Stimulated activated CD8-positive, alpha-beta memory T cell treated with anti-CD3 and anti-CD28 coated beads, Interleukin-15, amount 100 ng/mL, for 24 hours (primary cell): ENCODE measurements around the gene THTPA.

Source experiments
- DNase-seq: peaks from one replicate; pipeline ENCODE4 v3.0.0-alpha.2; 2020; ENCODE audit warnings: low read depth

THTPA gene

GRCh38 chr14:23551266-23552028 lies 4.6 kb upstream of the THTPA start, which contains the start of gene ZFHX2:
Gene ZFHX2 (minus strand): TSS chr14:23551765. CDS start chr14:23535325, 16,440 bp downstream.
- DNase-seq = peak; percentile 51

- DNase-seq = no peak
Measured at GRCh38 chr14:23555533-23555881, 564 bp upstream of the THTPA start.

GRCh38 chr14:23556700-23557440 lies 799 bp downstream of the THTPA start:
- no peak for DNase-seq

GRCh38 chr14:23557521-23557920 lies 1.4 kb downstream of the THTPA start:
- no peak for DNase-seq

GRCh38 chr14:23557946-23558345 lies 1.9 kb downstream of the THTPA start:
- DNase-seq = no peak

GRCh38 chr14:23558346-23559009 lies 2.4 kb downstream of the THTPA start:
- DNase-seq = no peak

- peak; percentile 44 for DNase-seq
Measured at GRCh38 chr14:23559010-23559925, 3.2 kb downstream of the THTPA start.

GRCh38 chr14:23559926-23560520 lies 4.0 kb downstream of the THTPA start:
- DNase-seq = no peak

- DNase-seq = no peak
Measured at GRCh38 chr14:23561259-23561658, 5.2 kb downstream of the THTPA start.

- no peak for DNase-seq
Measured at GRCh38 chr14:23561873-23562821, 6.1 kb downstream of the THTPA start.

- no peak for DNase-seq
Measured at GRCh38 chr14:23562822-23563472, 6.9 kb downstream of the THTPA start.

GRCh38 chr14:23563473-23564180 lies 7.6 kb downstream of the THTPA start:
- DNase-seq = no peak

GRCh38 chr14:23564181-23564812 lies 8.2 kb downstream of the THTPA start:
- DNase-seq = no peak

- no peak for DNase-seq
Measured at GRCh38 chr14:23564876-23565275, 8.8 kb downstream of the THTPA start.

- no peak for DNase-seq
Measured at GRCh38 chr14:23565626-23566025, 9.6 kb downstream of the THTPA start.

- DNase-seq = no peak
Measured at GRCh38 chr14:23566112-23566777, 10.2 kb downstream of the THTPA start.

GRCh38 chr14:23566778-23567185 lies 10.7 kb downstream of the THTPA start:
- no peak for DNase-seq
